Thoracic aorta (tissue), 2 donors: ENCODE data around the gene PTPN14. TPM values are rescaled to one million over a fixed set of nuclear protein-coding genes. Genes with fewer than 3 reads are reported as not detected.
"Not testable (repeated sequence)": the region's sequence is repeated elsewhere in the genome, so short reads cannot be mapped to it uniquely, and the experiment has no call there.

Experiments
- ATAC-seq: fragments of 150-250 bp; one replicate; pipeline ENCODE4 v1.8.0; 2017; ENCODE audit warnings: low read depth; ENCODE audit not compliant: insufficient number of reproducible peaks, low FRiP score
- DNase-seq: peaks from one replicate; pipeline ENCODE4 v3.0.0-alpha.2; 2020; ENCODE audit warnings: low spot score
- H3K27ac ChIP-seq, 2 donors: fragments of 200-600 bp; sonication (generic); 1 replicate in 1 of 2; 2 replicates in 1 of 2; pipeline ENCODE4 v1.5.1; 2016; ENCODE audit warnings: mild to moderate bottlenecking in 2 of 2, moderate library complexity in 2 of 2
- H3K27me3 ChIP-seq: fragments of 200-600 bp; sonication (generic); replicated peaks from 2 replicates; pipeline ENCODE4 v1.6.0; 2016; ENCODE audit warnings: mild to moderate bottlenecking; ENCODE audit not compliant: insufficient read depth
- H3K36me3 ChIP-seq: fragments of 200-600 bp; sonication (generic); one replicate; pipeline ENCODE4 v1.5.1; 2016
- H3K4me1 ChIP-seq, 2 donors: fragments of 200-600 bp; sonication (generic); 1 replicate in 1 of 2; 2 replicates in 1 of 2; pipeline versions ENCODE4 v1.5.1 to v1.6.0; 2016; ENCODE audit warnings: low read depth in 2 of 2, mild to moderate bottlenecking in 1 of 2; ENCODE audit not compliant: control insufficient read depth in 1 of 2
- H3K4me3 ChIP-seq: fragments of 200-600 bp; sonication (generic); 2 replicates; pipeline ENCODE4 v1.5.1; 2016; ENCODE audit warnings: mild to moderate bottlenecking
- H3K9me3 ChIP-seq: fragments of 200-600 bp; sonication (generic); 2 replicates; pipeline ENCODE4 v1.5.1; 2016
- CTCF ChIP-seq: fragments of 200-600 bp; sonication (generic); IDR thresholded peaks from one replicate; pipeline ENCODE4 v1.5.1; 2019; ENCODE audit warnings: antibody characterized with exemption
- total RNA-seq, 2 donors: library from RNA; depleted of rRNA; stranded (reverse); fragments of >200 nt; gene quantifications; one replicate each; pipeline versions ENCODE4 v1.1.0 to v1.2.3, GENCODE V29; 2016

The PTPN14 gene
- total RNA-seq, 2 donors from 2014 or later: 33.3 to 63.8 TPM

- H3K27ac ChIP-seq: no peak overlapping the region
- ATAC-seq (no peak), DNase-seq (no peak)
- no peak for TF ChIP-seq CTCF
- H3K27me3 ChIP-seq: no peaks in the 10 kb centered on the region
- no peaks in the 10 kb centered on the region for H3K4me1 ChIP-seq
- no peak overlapping the region for H3K4me3 ChIP-seq
- peaks cover 4% of the 10 kb centered on the region for H3K36me3 ChIP-seq
- no peaks in the 10 kb centered on the region for H3K9me3 ChIP-seq
Observed at GRCh38 chr1:214397497-214397896, 153.9 kb downstream of the PTPN14 start.

- no peaks in the 10 kb centered on the region for H3K4me1 ChIP-seq
- H3K36me3 ChIP-seq: peaks cover 6% of the 10 kb centered on the region
- no peak overlapping the region for H3K4me3 ChIP-seq
- H3K9me3 ChIP-seq: no peaks in the 10 kb centered on the region
- H3K27me3 ChIP-seq: no peaks in the 10 kb centered on the region
- no peak for TF ChIP-seq CTCF
- ATAC-seq: no peak
- no peak for DNase-seq
- H3K27ac ChIP-seq: no peak overlapping the region
Observed at GRCh38 chr1:214396330-214396729, 155.1 kb downstream of the PTPN14 start.

- not testable (repeated sequence) for H3K27me3 ChIP-seq, H3K4me3 ChIP-seq, H3K4me1 ChIP-seq, H3K9me3 ChIP-seq, DNase-seq, ATAC-seq, H3K36me3 ChIP-seq, H3K27ac ChIP-seq
Observed at GRCh38 chr1:214394569-214394968, 156.8 kb downstream of the PTPN14 start.

GRCh38 chr1:214393086-214393485, 158.3 kb downstream of the PTPN14 start:
- H3K4me3 ChIP-seq: no peak overlapping the region
- no peak overlapping the region for H3K27ac ChIP-seq
- H3K9me3 ChIP-seq: no peaks in the 10 kb centered on the region
- no peaks in the 10 kb centered on the region for H3K27me3 ChIP-seq
- no peak for TF ChIP-seq CTCF
- DNase-seq: no peak
- no peak for ATAC-seq
- no peaks in the 10 kb centered on the region for H3K4me1 ChIP-seq
- H3K36me3 ChIP-seq: peaks cover 6% of the 10 kb centered on the region

- H3K9me3 ChIP-seq: no peaks in the 10 kb centered on the region
- no peak for ATAC-seq
- no peaks in the 10 kb centered on the region for H3K27me3 ChIP-seq
- no peak overlapping the region for H3K27ac ChIP-seq
- TF ChIP-seq CTCF: no peak
- no peaks in the 10 kb centered on the region for H3K4me1 ChIP-seq
- no peak overlapping the region for H3K4me3 ChIP-seq
- H3K36me3 ChIP-seq: peaks cover 6% of the 10 kb centered on the region
- no peak for DNase-seq
Observed at GRCh38 chr1:214391873-214392645, 159.3 kb downstream of the PTPN14 start.

GRCh38 chr1:214389734-214390133, 161.7 kb downstream of the PTPN14 start:
- peaks cover 6% of the 10 kb centered on the region for H3K36me3 ChIP-seq
- H3K27ac ChIP-seq: peak overlapping the region in 1 of 2 donors; percentile 46
- no peak for DNase-seq
- no peaks in the 10 kb centered on the region for H3K4me1 ChIP-seq
- TF ChIP-seq CTCF: no peak
- no peak overlapping the region for H3K4me3 ChIP-seq
- no peaks in the 10 kb centered on the region for H3K9me3 ChIP-seq
- ATAC-seq: no peak
- H3K27me3 ChIP-seq: no peaks in the 10 kb centered on the region
